Lung (tissue), 12 donors: Measurements from ENCODE around the gene GTPBP3. TPM values are rescaled to one million over a fixed set of nuclear protein-coding genes. Genes with fewer than 3 reads are reported as not detected.

ENCODE experiments used
- ATAC-seq: fragments of 200-7000 bp; cut with Tn5 transposase; one replicate; pipeline ENCODE4 v1.9.1; 2020; ENCODE audit warnings: moderate number of reproducible peaks; ENCODE audit not compliant: insufficient read depth, low FRiP score
- DNase-seq, 3 donors: peaks; one replicate each; pipeline ENCODE4 v3.0.0-alpha.2; 2013 to 2017
- H3K27ac ChIP-seq, 2 donors: one replicate each; pipeline ENCODE4 v1.5.1; 2013; ENCODE audit warnings: mild to moderate bottlenecking in 2 of 2, moderate library complexity in 2 of 2, control low read depth in 1 of 2, inconsistent platforms in 1 of 2, low read depth in 1 of 2, low read length in 1 of 2
- H3K27me3 ChIP-seq, 3 donors: one replicate each; pipeline ENCODE4 v1.5.1; 2013; ENCODE audit warnings: low read length in 2 of 3; ENCODE audit not compliant: control insufficient read depth in 3 of 3, insufficient read depth in 3 of 3
- H3K36me3 ChIP-seq, 4 donors: one replicate each; pipeline ENCODE4 v1.5.1; 2013; ENCODE audit warnings: low read length in 4 of 4, mild to moderate bottlenecking in 1 of 4, moderate library complexity in 1 of 4; ENCODE audit not compliant: control insufficient read depth in 4 of 4, insufficient read depth in 4 of 4
- H3K4me1 ChIP-seq, 5 donors: one replicate each; pipeline ENCODE4 v1.5.1; 2013; ENCODE audit warnings: low read length in 5 of 5, mild to moderate bottlenecking in 2 of 5, moderate library complexity in 1 of 5; ENCODE audit not compliant: control insufficient read depth in 5 of 5, insufficient read depth in 5 of 5
- H3K4me3 ChIP-seq: one replicate; pipeline ENCODE4 v1.5.1; 2013; ENCODE audit warnings: mild to moderate bottlenecking, control low read depth, moderate library complexity
- H3K9ac ChIP-seq, 2 donors: one replicate each; pipeline ENCODE4 v1.5.1; 2013; ENCODE audit warnings: low read length in 2 of 2, control low read depth in 1 of 2; ENCODE audit not compliant: insufficient read depth in 1 of 2
- H3K9me3 ChIP-seq, 4 donors: one replicate each; pipeline ENCODE4 v1.5.1; 2013; ENCODE audit warnings: low read length in 3 of 4, mild to moderate bottlenecking in 1 of 4, moderate library complexity in 1 of 4; ENCODE audit not compliant: control insufficient read depth in 4 of 4, insufficient read depth in 3 of 4
- WGBS, 2 donors: extraction: QIAGEN DNeasy Blood & Tissue Kit; methylation state at CpG; one replicate each; pipeline ENCODE4 v1.1.7; 2013; 5-methylcytosine and 5-hydroxymethylcytosine counted together
- polyA plus RNA-seq, 2 donors: library from polyadenylated mRNA; stranded (reverse); fragments of 200-250 nt; gene quantifications; one replicate each; pipeline ENCODE4 v1.2.1, GENCODE V29; 2013
- total RNA-seq, 2 donors: library from RNA; depleted of rRNA in 1 of 2; stranded (reverse); fragments of >200 nt in 1 of 2; gene quantifications; one replicate each; pipeline ENCODE4 v1.2.1, GENCODE V29; 2014 to 2021
- TF ChIP-seq, protein P1 (sequence below): IDR thresholded peaks from 2 replicates; pipeline ENCODE4 v1.5.1; 2012; ENCODE audit warnings: mild to moderate bottlenecking; ENCODE audit errors: control extremely low read depth, extremely low read depth
- donor health status: control.
- donor health status: control.
- donor health status: Bipolar disorder and iron deficiency.
- donor health status: healthy.
- donor health status: DM: yes; HTN: yes; CAD: no.

GTPBP3 gene
- total and polyA plus RNA-seq, 4 donors, result 13.3 to 24.1 (median 18.2) TPM

DNA sequence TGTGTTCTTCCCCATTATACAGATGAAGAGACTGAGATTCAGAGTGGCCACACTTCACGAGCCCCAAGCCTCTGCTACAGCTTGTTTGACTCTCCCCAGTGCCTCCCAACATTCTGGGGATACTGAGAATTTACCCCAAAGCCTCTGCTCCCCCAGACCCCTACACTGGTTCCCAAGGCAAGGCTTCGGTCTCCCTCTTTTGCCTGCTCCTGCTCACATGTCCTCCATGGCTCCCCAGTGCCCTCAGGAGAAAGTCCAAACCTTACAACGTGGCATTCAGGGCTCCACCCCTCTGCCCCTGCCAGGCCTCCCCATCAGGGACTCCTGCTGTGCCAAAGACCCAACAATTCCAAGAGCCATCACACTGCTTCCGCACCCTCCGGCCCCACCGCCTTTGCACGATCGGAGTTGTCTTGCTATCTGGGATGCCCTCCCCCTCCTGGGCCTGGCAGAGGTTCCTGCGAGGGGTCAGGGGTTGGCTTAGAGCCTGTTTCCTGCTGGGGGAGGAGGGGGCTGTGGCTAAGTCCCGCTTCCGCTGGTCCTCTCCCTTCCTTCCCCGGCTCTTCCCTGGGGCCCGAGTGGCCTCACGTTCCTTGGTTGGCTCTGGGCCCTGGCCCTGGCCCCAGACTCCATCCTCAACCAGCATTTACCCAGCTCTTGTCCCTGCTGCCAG lies 15.4 kb downstream of the GTPBP3 start:
- Histone ChIP-seq H3K27me3 (peaks cover 0 to 4% (median 0%) of the 10 kb centered on the region in 3 donors), H3K4me3 (no peak overlapping the region), H3K9ac (no peak overlapping the region), H3K9me3 (no peaks in the 10 kb centered on the region), H3K27ac (peak overlapping the region in 1 of 2 donors; percentile 23), H3K36me3 (no peaks in the 10 kb centered on the region), H3K4me1 (peaks cover 0 to 19% (median 0%) of the 10 kb centered on the region in 5 donors)
- WGBS, 2 donors, result 36 to 42% methylated on average over 14 of the region's 14 CpGs
- DNase-seq (peak; percentile 70 to 84 (median 76)), ATAC-seq (no peak)
- TF ChIP-seq, protein P1, sequence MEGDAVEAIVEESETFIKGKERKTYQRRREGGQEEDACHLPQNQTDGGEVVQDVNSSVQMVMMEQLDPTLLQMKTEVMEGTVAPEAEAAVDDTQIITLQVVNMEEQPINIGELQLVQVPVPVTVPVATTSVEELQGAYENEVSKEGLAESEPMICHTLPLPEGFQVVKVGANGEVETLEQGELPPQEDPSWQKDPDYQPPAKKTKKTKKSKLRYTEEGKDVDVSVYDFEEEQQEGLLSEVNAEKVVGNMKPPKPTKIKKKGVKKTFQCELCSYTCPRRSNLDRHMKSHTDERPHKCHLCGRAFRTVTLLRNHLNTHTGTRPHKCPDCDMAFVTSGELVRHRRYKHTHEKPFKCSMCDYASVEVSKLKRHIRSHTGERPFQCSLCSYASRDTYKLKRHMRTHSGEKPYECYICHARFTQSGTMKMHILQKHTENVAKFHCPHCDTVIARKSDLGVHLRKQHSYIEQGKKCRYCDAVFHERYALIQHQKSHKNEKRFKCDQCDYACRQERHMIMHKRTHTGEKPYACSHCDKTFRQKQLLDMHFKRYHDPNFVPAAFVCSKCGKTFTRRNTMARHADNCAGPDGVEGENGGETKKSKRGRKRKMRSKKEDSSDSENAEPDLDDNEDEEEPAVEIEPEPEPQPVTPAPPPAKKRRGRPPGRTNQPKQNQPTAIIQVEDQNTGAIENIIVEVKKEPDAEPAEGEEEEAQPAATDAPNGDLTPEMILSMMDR, result no peak

DNA sequence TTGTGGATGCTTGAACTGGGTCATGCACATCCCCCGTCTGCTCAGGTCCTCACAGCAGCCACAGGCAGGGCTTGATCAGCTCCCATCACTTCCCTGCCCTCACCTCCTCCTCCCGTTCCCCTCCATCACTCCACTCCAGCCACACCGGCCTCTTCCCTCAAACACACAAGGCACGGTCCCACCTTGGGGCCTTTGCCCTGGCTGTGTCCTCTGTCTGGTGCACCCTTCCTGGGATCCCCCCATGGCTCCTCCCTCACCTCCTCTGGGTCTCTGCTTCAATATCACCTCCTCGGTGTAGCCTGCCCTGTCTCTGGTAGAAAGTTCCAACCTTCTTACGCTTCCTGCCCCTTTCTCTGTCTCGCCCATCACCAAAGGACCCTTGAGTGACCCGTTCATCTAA lies 16.0 kb downstream of the GTPBP3 start:
- no peak for ATAC-seq
- H3K36me3 ChIP-seq, result no peaks in the 10 kb centered on the region
- peaks cover 0 to 4% (median 0%) of the 10 kb centered on the region in 3 donors for H3K27me3 ChIP-seq
- no peak overlapping the region for H3K9ac ChIP-seq
- DNase-seq, result no peak
- no peak overlapping the region for H3K4me3 ChIP-seq
- TF ChIP-seq, protein P1, result no peak
- H3K27ac ChIP-seq, result no peak overlapping the region
- H3K4me1 ChIP-seq, result peaks cover 0 to 21% (median 0%) of the 10 kb centered on the region in 5 donors
- H3K9me3 ChIP-seq, result no peaks in the 10 kb centered on the region
- 79 to 91% methylated on average over 8 of the region's 8 CpGs for WGBS, 2 donors

DNA sequence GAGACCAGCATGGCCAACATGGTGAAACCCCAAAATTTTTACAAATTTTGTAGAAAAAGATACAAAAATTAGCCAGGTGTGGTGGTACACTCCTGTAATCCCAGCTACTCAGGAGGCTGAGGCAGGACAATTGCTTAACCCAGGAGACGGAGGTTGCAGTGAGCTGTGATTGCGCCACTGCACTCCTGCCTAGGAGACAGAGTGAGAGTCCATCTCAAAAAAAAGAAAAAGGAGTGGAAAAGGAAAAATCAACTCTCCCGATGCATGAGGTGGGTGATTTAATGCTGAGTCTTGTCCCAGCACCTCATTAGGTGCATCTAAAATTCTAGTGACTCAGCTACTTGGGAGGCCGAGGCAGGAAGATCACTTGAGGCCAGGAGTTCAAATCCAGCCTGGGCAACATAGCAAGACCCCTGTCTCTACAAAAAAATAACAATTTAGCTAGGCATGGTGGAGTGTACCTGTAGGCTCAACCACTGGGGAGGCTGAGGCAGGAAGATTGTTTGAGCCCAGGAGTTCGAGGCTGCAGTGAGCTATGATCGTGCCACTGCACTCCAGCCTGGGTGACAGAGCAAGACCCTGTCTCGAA lies 19.8 kb downstream of the GTPBP3 start:
- DNase-seq, result no peak
- Histone ChIP-seq H3K9me3 (no peaks in the 10 kb centered on the region), H3K36me3 (no peaks in the 10 kb centered on the region), H3K27me3 (no peaks in the 10 kb centered on the region), H3K27ac (no peak overlapping the region), H3K4me1 (peaks cover 0 to 14% (median 0%) of the 10 kb centered on the region in 5 donors), H3K4me3 (no peak overlapping the region), H3K9ac (no peak overlapping the region)
- ATAC-seq, result no peak
- WGBS, 2 donors, result 74 to 79% methylated on average over 7 of the region's 7 CpGs
- TF ChIP-seq, protein P1, result no peak
